GM21367 (cell line): Measurements from ENCODE around the gene AGPAT3.

ENCODE experiments used
- ATAC-seq: cut with Tn5 transposase; IDR thresholded peaks from one replicate; pipeline ENCODE4 v1.9.1; 2021; ENCODE audit not compliant: unreplicated experiment

The AGPAT3 gene

GRCh38 chr21:43861706-43862105 lies 3.3 kb upstream of the AGPAT3 start:
- no peak for ATAC-seq

- no peak for ATAC-seq
These were observed 586 bp upstream of the AGPAT3 start for GRCh38 chr21:43864313-43864961.

- no peak for ATAC-seq
These were observed 677 bp downstream of the AGPAT3 start for GRCh38 chr21:43865540-43866259.

- no peak for ATAC-seq
These were observed 1.2 kb downstream of the AGPAT3 start for GRCh38 chr21:43866260-43866629.

GRCh38 chr21:43866659-43867331 lies 1.8 kb downstream of the AGPAT3 start:
- no peak for ATAC-seq

GRCh38 chr21:43867332-43867703 lies 2.3 kb downstream of the AGPAT3 start:
- ATAC-seq: no peak

GRCh38 chr21:43867948-43868347 lies 2.9 kb downstream of the AGPAT3 start:
- no peak for ATAC-seq

GRCh38 chr21:43868461-43868860 lies 3.4 kb downstream of the AGPAT3 start:
- ATAC-seq: no peak

GRCh38 chr21:43869486-43870325 lies 4.7 kb downstream of the AGPAT3 start:
- ATAC-seq: no peak

GRCh38 chr21:43871487-43871886 lies 6.5 kb downstream of the AGPAT3 start:
- no peak for ATAC-seq

- no peak for ATAC-seq
These were observed 7.6 kb downstream of the AGPAT3 start for GRCh38 chr21:43872531-43873197.

- ATAC-seq: no peak
These were observed 8.7 kb downstream of the AGPAT3 start for GRCh38 chr21:43873673-43874072.

GRCh38 chr21:43874085-43874805 lies 9.2 kb downstream of the AGPAT3 start:
- ATAC-seq: no peak

- ATAC-seq: no peak
These were observed 11.6 kb downstream of the AGPAT3 start for GRCh38 chr21:43876605-43877004.

GRCh38 chr21:43877936-43878575 lies 13.0 kb downstream of the AGPAT3 start:
- ATAC-seq: no peak

GRCh38 chr21:43879348-43880110 lies 14.5 kb downstream of the AGPAT3 start:
- no peak for ATAC-seq

- ATAC-seq: no peak
These were observed 15.3 kb downstream of the AGPAT3 start for GRCh38 chr21:43880111-43880985.

- ATAC-seq: no peak
These were observed 16.3 kb downstream of the AGPAT3 start for GRCh38 chr21:43881283-43881682.
